Fibroblast of lung (primary cell): ENCODE results near the gene POTEC. TPM values are rescaled to one million over a fixed set of nuclear protein-coding genes. Genes with fewer than 3 reads are reported as not detected.
"Not testable (repeated sequence)": the region's sequence is repeated elsewhere in the genome, so short reads cannot be mapped to it uniquely, and the experiment has no call there.

Experiments
- DNase-seq, 2 donors: peaks; one replicate each; pipeline versions ENCODE4 v3.0.0 to v3.0.0-alpha.2; 2010; ENCODE audit warnings: low read depth in 2 of 2
- H2AFZ ChIP-seq: 2 replicates; pipeline ENCODE4 v1.5.1; 2012; ENCODE audit warnings: low read length, control low read depth, inconsistent platforms
- H3K27ac ChIP-seq: 2 replicates; pipeline ENCODE4 v1.5.1; 2011; ENCODE audit warnings: low read length, control low read depth; ENCODE audit not compliant: insufficient read depth
- H3K27me3 ChIP-seq: 2 replicates; pipeline ENCODE4 v1.5.1; 2011; ENCODE audit warnings: mild to moderate bottlenecking, low read length; ENCODE audit not compliant: control insufficient read depth, insufficient read depth
- H3K36me3 ChIP-seq: 2 replicates; pipeline ENCODE4 v1.5.1; 2011; ENCODE audit warnings: low read length; ENCODE audit not compliant: control insufficient read depth, insufficient read depth
- H3K4me1 ChIP-seq: 2 replicates; pipeline ENCODE4 v1.5.1; 2011; ENCODE audit warnings: low read length; ENCODE audit not compliant: control insufficient read depth, insufficient read depth; ENCODE audit errors: extremely low read depth
- H3K4me2 ChIP-seq: 2 replicates; pipeline ENCODE4 v1.5.1; 2011; ENCODE audit warnings: low read length, control low read depth; ENCODE audit not compliant: insufficient read depth; ENCODE audit errors: extremely low read depth
- H3K4me3 ChIP-seq, 4 experiments: fragments of 200-600 bp in 1 of 4; sonication (generic) in 1 of 4; replicated peaks in 1 of 4; 2 replicates each; pipeline ENCODE4 v1.5.1; 2011 to 2016; ENCODE audit warnings: low read length in 4 of 4, low read depth in 3 of 4, mild to moderate bottlenecking in 3 of 4, control low read depth in 2 of 4, inconsistent platforms in 1 of 4, mixed read lengths in 1 of 4; ENCODE audit not compliant: insufficient read depth in 1 of 4; ENCODE audit errors: control extremely low read depth in 1 of 4
- H3K79me2 ChIP-seq: 2 replicates; pipeline ENCODE4 v1.5.1; 2012; ENCODE audit warnings: mild to moderate bottlenecking, low read length, inconsistent platforms; ENCODE audit not compliant: control insufficient read depth, insufficient read depth
- H3K9ac ChIP-seq: 2 replicates; pipeline ENCODE4 v1.5.1; 2011; ENCODE audit warnings: mild to moderate bottlenecking, low read length, control low read depth; ENCODE audit not compliant: insufficient read depth
- H3K9me3 ChIP-seq: 2 replicates; pipeline ENCODE4 v1.5.1; 2012; ENCODE audit warnings: low read depth, low read length; ENCODE audit not compliant: control insufficient read depth, insufficient read depth
- H4K20me1 ChIP-seq: 2 replicates; pipeline ENCODE4 v1.5.1; 2011; ENCODE audit warnings: low read length; ENCODE audit not compliant: control insufficient read depth, insufficient read depth; ENCODE audit errors: extremely low read depth
- polyA plus RNA-seq, 2 donors: library from polyadenylated mRNA; depleted of rRNA in 1 of 2; stranded (reverse) in 1 of 2; unstranded in 1 of 2; fragments of >200 nt; gene quantifications; 2 replicates each; pipeline ENCODE4 v1.2.1, GENCODE V29; 2011 to 2012; ENCODE audit warnings: missing spikeins in 1 of 2
- total RNA-seq: library from RNA; depleted of rRNA; stranded (reverse); fragments of >200 nt; gene quantifications from 2 replicates; pipeline ENCODE4 v1.2.1, GENCODE V29; 2014

POTEC gene
- total and polyA plus RNA-seq, 2 donors (not counting 1 experiment from before 2014, with no cell fraction given), result not detected

DNA sequence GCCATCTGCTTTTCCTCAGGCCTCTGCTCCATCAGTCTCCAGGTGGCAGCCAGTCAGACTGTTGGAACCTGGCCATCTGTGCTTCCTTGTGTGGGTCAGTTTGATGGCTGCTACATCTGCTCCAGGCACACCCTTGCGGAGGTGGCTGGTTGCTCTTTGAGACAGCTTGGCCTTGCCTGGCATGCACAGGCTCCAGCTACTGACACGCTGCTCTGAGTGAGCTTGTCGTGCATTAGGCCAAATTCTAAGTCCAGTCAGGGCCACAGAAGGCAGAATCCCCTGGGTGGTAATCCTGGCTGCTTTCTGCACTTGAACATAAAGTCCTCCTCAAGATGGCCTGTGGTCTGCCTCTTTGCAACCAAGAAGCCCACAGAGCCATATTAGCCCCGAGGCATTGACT, 41.5 kb downstream of the POTEC start:
- not testable (repeated sequence) for H4K20me1 ChIP-seq

DNA sequence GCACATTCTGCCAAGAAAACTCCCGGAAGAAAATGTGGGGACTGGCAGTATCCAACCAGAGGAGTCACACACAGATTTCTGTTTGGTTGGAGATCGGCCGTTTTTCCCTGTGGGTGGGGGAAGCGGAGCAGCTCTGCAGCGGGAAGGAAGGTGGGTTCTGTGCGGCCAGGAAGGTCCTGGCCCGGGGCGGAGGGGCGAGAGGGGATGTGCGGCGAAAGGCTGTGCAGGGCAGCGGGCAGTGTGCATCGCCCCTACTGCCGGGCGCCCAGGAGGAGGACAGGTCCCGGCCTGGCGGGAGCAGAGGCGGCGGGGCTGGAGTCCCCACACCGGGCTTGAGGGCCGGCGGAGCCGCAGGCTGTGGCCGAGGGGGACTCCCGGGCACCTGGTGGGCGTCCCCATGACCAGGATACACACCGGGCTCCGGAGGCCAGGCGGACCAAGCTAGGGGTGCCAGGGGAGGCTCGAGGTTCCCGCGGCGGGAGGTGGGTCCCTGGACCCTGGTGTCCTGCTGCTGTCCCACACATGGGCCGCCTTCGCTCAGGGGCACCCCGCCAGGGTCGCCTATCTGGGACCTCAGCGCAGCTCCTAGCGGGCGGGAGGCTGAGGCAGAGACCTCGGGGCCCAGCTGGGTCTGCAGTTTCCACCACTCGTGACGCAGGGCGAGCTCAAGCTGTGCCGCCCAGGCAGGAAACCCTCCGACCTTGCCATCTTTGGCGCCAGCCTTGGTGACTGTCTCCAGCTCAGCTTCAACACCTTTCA, 54.0 kb downstream of the POTEC start:
- not testable (repeated sequence) for H4K20me1 ChIP-seq, H3K4me2 ChIP-seq, H3K9ac ChIP-seq, H3K4me1 ChIP-seq, DNase-seq, H3K27me3 ChIP-seq, H3K9me3 ChIP-seq, H3K79me2 ChIP-seq, H3K27ac ChIP-seq, H3K36me3 ChIP-seq, H3K4me3 ChIP-seq, H2AFZ ChIP-seq

More for the DNA sequence above, 41.5 kb downstream of the POTEC start:
- not testable (repeated sequence) for H3K4me1 ChIP-seq, H3K4me3 ChIP-seq, H3K9me3 ChIP-seq, H2AFZ ChIP-seq, H3K9ac ChIP-seq, H3K27ac ChIP-seq, DNase-seq, H3K4me2 ChIP-seq, H3K27me3 ChIP-seq, H3K79me2 ChIP-seq, H3K36me3 ChIP-seq

DNA sequence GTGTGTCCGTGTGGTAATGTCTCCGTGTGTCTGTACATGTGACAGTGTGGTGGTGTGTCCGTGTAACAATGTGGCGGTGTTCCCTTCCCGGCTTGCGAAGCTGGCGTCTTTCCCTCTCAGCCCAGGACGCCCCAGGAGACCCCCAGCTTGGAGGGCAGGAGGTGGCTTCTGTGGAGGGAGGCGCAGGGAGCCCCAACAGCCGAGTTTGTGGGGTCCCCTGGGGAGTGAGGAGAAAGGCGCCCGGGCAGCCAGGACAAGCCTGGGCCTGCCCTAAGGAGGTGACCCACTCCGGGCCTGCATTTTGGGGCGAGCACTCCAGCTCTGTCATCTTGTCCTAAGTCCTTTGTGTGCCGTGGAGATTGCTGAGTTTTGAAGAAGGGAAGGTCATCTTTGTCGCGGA, 54.6 kb downstream of the POTEC start:
- not testable (repeated sequence) for H3K4me2 ChIP-seq, H3K79me2 ChIP-seq, H3K36me3 ChIP-seq, H3K4me1 ChIP-seq, H2AFZ ChIP-seq, H3K27ac ChIP-seq, H3K9me3 ChIP-seq, DNase-seq, H3K27me3 ChIP-seq, H3K9ac ChIP-seq, H3K4me3 ChIP-seq, H4K20me1 ChIP-seq

DNA sequence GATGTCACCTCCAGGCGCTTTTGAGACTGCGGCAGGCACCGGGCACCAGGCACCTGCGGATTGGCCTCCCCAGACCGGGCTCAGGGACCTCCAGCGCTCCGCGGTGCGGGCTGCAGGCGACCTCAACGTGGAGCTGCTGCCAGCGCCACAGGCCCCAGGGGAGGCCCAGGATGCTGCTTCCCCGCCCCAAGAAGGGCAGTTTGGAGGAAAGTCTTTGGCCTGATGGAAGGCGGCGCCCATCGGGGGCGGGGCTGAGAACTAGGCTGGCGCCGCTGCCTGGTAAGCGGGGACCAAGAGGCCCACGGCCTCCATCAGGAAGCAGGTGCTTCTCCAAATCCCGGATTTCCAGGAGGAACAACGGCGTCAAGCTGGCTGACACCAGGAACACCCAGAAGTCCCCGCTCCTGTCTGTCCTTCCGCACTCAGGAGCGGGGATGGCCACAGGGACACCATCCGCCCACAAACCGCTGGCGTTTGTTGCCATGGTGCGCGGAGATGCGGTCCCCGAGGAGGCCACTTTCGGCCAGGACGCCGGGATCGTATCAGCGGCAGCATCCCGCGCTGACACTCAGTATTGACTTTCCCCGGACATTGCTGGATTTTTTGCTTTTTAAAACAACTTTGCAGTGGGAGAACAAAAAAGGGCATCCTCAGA, 56.3 kb downstream of the POTEC start:
- not testable (repeated sequence) for H3K27ac ChIP-seq, H2AFZ ChIP-seq, H3K79me2 ChIP-seq, H3K9me3 ChIP-seq, H3K4me3 ChIP-seq, H4K20me1 ChIP-seq, H3K4me1 ChIP-seq, H3K9ac ChIP-seq, H3K27me3 ChIP-seq, H3K36me3 ChIP-seq, DNase-seq, H3K4me2 ChIP-seq

DNA sequence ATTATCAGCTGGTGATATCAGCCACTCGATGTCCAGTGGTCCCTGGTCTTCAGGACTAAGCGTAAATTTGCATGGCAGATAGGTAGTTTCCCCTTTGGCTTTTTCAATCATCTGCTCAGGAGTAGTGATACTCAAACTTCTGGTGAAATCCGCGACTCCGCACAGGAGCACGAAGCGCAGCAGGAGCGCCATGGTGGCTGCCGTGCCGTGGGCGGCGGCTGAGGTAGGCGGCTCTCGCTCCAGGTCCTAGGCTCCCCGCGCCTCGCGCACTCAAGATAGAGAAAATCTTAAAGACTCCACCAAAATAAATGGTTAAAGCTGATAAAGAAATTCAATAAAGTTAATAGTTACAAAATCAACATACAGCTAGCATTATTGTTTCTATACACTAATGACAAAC, 64.3 kb downstream of the POTEC start:
- not testable (repeated sequence) for H3K4me3 ChIP-seq, H3K79me2 ChIP-seq, H4K20me1 ChIP-seq, DNase-seq, H3K27me3 ChIP-seq, H3K4me1 ChIP-seq, H3K27ac ChIP-seq, H3K9me3 ChIP-seq, H3K4me2 ChIP-seq, H3K9ac ChIP-seq, H3K36me3 ChIP-seq, H2AFZ ChIP-seq

DNA sequence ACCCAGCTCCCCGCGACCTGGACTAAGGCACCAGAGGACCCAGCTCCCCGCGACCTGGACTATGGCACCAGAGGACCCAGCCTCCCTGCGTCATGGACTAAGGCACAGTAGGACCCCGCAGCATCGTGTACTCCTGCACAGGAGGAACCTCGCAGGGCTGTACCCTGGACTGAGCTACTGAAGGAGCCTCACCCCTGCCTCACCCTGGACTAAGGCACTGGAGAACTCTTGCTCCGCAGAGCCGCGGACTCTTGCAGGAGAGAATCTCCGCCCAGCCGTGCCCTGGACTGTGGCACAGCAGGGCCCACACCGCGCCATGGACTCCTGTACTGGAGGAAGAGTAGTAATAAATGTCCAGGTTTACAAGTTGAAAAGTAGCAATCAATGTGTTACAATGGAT, 67.9 kb downstream of the POTEC start:
- H3K79me2 ChIP-seq, H3K4me2 ChIP-seq, H3K9ac ChIP-seq, H3K4me3 ChIP-seq, H3K4me1 ChIP-seq, H2AFZ ChIP-seq, H3K27ac ChIP-seq, H4K20me1 ChIP-seq, H3K27me3 ChIP-seq, H3K36me3 ChIP-seq, H3K9me3 ChIP-seq, DNase-seq: not testable (repeated sequence)

DNA sequence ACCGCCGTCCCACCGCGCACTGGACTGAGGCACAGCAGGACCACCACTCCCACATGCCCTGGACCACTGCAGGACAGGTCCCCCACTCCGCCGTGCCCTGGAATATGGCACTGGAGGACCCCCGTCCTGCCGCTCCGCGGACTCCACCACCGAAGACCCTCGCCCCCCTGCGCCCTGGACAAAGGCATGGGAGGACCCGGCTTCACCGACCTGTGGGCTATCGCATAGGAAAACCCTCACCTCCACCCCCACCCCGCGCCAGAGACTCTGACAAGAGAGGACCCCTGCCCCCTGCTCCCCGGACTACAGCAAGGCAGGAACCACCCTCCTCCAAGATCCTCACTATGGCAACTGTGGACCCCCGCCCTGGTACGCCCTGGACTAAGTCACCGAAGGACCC, 68.6 kb downstream of the POTEC start:
- H3K4me3 ChIP-seq, H3K36me3 ChIP-seq, H3K27ac ChIP-seq, H3K4me2 ChIP-seq, H3K9me3 ChIP-seq, DNase-seq, H3K79me2 ChIP-seq, H3K4me1 ChIP-seq, H3K27me3 ChIP-seq, H4K20me1 ChIP-seq, H2AFZ ChIP-seq, H3K9ac ChIP-seq: not testable (repeated sequence)
